ENCODE measurements around the gene SS18L1. TPM values are rescaled to one million over a fixed set of nuclear protein-coding genes. Genes with fewer than 3 reads are reported as not detected.

Gene SS18L1
- total and polyA plus RNA-seq, 10 of the 15 experiments (the other 5 are each of a cell fraction or from before 2014, with no cell fraction given) = 1.8 to 20.0 (median 6.6) TPM

DNA sequence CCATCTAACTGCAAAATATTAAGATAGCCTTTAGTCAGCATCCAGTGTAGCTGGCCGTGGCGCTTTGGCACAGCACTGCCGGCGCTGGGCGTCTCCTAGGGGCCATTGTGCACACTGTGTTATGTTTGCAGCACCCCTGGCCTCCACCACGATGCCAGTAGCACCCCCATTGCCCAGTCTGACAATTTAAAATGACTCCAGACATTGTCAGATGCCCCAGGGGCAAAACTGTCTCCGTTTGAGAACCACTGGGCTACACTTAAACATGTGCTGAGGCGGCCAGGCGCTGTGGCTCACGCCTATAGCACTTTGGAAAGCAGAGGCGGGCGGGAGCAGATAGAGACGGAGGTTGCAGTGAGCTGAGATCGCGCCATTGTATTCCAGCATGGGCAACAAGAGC is 33.3 kb downstream of the SS18L1 start:
- no peaks in the 10 kb centered on the region for H3K4me1 ChIP-seq (ENCODE audit: control insufficient read depth, insufficient read depth, low read length)
- no peak overlapping the region for H3K4me3 ChIP-seq
- no peak overlapping the region for H3K9ac ChIP-seq (ENCODE audit: control insufficient read depth, insufficient read depth, low read length)
- H3K4me2 ChIP-seq (ENCODE audit: control insufficient read depth, insufficient read depth) = no peak overlapping the region
- H3K79me2 ChIP-seq (ENCODE audit: control insufficient read depth, insufficient read depth, low read length) = no peaks in the 10 kb centered on the region
- H3K9me3 ChIP-seq (replicated peaks; ENCODE audit: control insufficient read depth, insufficient read depth, low read length) = no peaks in the 10 kb centered on the region
- TF ChIP-seq STAT1 (conservative IDR thresholded peaks at IDR 0.05) = no peak
- no peak for TF ChIP-seq SIX5 (IDR thresholded peaks at IDR 0.05; ENCODE audit: low read depth, low read length, severe bottlenecking)
- TF ChIP-seq MEF2B (IDR thresholded peaks at IDR 0.05; ENCODE audit: partially characterized antibody, poor library complexity, severe bottlenecking) = no peak
- TF ChIP-seq ATF7 (IDR thresholded peaks at IDR 0.05; ENCODE audit: low read depth) = no peak
- ChIA-PET RAD21 (ENCODE audit: unreplicated experiment) (no interaction called here), POLR2A (interaction anchor here (0.6 kb wide), 1 partner anchor 927 kb away, joined by 3 read pairs; no protein-coding TSS in a partner anchor), SMC1A (ENCODE audit: uncharacterized antibody, unreplicated experiment) (no interaction called here), CTCF (no interaction called here)
- DNase-seq (ENCODE audit: low read depth, low spot score) = no peak
- no peak overlapping the region for H2AFZ ChIP-seq (ENCODE audit: control insufficient read depth, low read depth, low read length)
- H3K36me3 ChIP-seq (ENCODE audit: control insufficient read depth in 2 of 2, insufficient read depth in 2 of 2, low read length in 1 of 2) = peaks cover 0 to 2% of the 10 kb centered on the region in 2 experiments
- no peaks in the 10 kb centered on the region for H3K27me3 ChIP-seq (replicated peaks in 1 of 2; ENCODE audit: control insufficient read depth in 2 of 2, insufficient read depth in 2 of 2, low read length in 1 of 2)
- no TSS peak for BruUV-seq (replicated peaks)
- no peak for ATAC-seq
- H3K27ac ChIP-seq (ENCODE audit: control insufficient read depth, insufficient read depth) = no peak overlapping the region
- in situ Hi-C loops (cut with MboI) = no loop called here
- H4K20me1 ChIP-seq (ENCODE audit: control insufficient read depth, insufficient read depth) = no peaks in the 10 kb centered on the region
- 90% methylated on average over 15 of the region's 15 CpGs for WGBS (ENCODE audit: insufficient coverage, insufficient replicate concordance, low lambda C conversion rate, missing lambda C conversion rate)
- intact Hi-C loops (cut with micrococcal nuclease; ENCODE audit: unreplicated experiment) = no loop called here
- no peak for FAIRE-seq

GRCh38 chr20:62177307-62177706 is 33.7 kb downstream of the SS18L1 start:
- Histone ChIP-seq H3K36me3 (ENCODE audit: control insufficient read depth in 2 of 2, insufficient read depth in 2 of 2, low read length in 1 of 2) (peaks cover 0 to 2% of the 10 kb centered on the region in 2 experiments), H2AFZ (ENCODE audit: control insufficient read depth, low read depth, low read length) (no peak overlapping the region), H3K79me2 (ENCODE audit: control insufficient read depth, insufficient read depth, low read length) (peaks cover 2% of the 10 kb centered on the region; the same call in 1 of the 2 replicates), H3K9ac (ENCODE audit: control insufficient read depth, insufficient read depth, low read length) (no peak overlapping the region), H3K4me1 (ENCODE audit: control insufficient read depth, insufficient read depth, low read length) (no peaks in the 10 kb centered on the region), H3K4me2 (ENCODE audit: control insufficient read depth, insufficient read depth) (no peak overlapping the region), H4K20me1 (ENCODE audit: control insufficient read depth, insufficient read depth) (no peaks in the 10 kb centered on the region), H3K27ac (ENCODE audit: control insufficient read depth, insufficient read depth) (no peak overlapping the region), H3K27me3 (replicated peaks in 1 of 2; ENCODE audit: control insufficient read depth in 2 of 2, insufficient read depth in 2 of 2, low read length in 1 of 2) (no peaks in the 10 kb centered on the region), H3K9me3 (replicated peaks; ENCODE audit: control insufficient read depth, insufficient read depth, low read length) (no peaks in the 10 kb centered on the region), H3K4me3 (no peak overlapping the region)
- FAIRE-seq (no peak), DNase-seq (ENCODE audit: low read depth, low spot score) (no peak), ATAC-seq (no peak)
- ChIA-PET POLR2A (interaction anchor here (0.6 kb wide), 1 partner anchor 927 kb away, joined by 3 read pairs; no protein-coding TSS in a partner anchor), RAD21 (ENCODE audit: unreplicated experiment) (no interaction called here), SMC1A (ENCODE audit: uncharacterized antibody, unreplicated experiment) (no interaction called here), CTCF (no interaction called here)
- BruUV-seq (replicated peaks) = no TSS peak
- WGBS (ENCODE audit: insufficient coverage, insufficient replicate concordance, low lambda C conversion rate, missing lambda C conversion rate) = 96% methylated on average over 9 of the region's 9 CpGs
- intact Hi-C loops (cut with micrococcal nuclease; ENCODE audit: unreplicated experiment) (no loop called here), in situ Hi-C loops (cut with MboI) (no loop called here)
- TF ChIP-seq TAF1 (IDR thresholded peaks at IDR 0.05; ENCODE audit: borderline replicate concordance, low read depth, low read length) (no peak), WRNIP1 (IDR thresholded peaks at IDR 0.05; ENCODE audit: borderline replicate concordance, low read depth, low read length) (no peak), CEBPB (IDR thresholded peaks at IDR 0.05; ENCODE audit: borderline replicate concordance in 1 of 2, low read depth in 2 of 2, low read length in 2 of 2) (no peak), FOS (IDR thresholded peaks at IDR 0.05; ENCODE audit: borderline replicate concordance, extremely low read depth, insufficient read length) (no peak), CBX5 (IDR thresholded peaks at IDR 0.05; ENCODE audit: low read depth) (no peak), POU2F2 (IDR thresholded peaks at IDR 0.05; ENCODE audit: borderline replicate concordance, low read depth, low read length) (no peak), TCF12 (IDR thresholded peaks at IDR 0.05; ENCODE audit: low read depth, low read length) (no peak), ETV6 (conservative IDR thresholded peaks at IDR 0.05 in 1 of 2, IDR thresholded peaks at IDR 0.05 in 1 of 2; ENCODE audit: borderline replicate concordance in 1 of 2, low read depth in 1 of 2) (no peak), SMAD5 (IDR thresholded peaks at IDR 0.05; ENCODE audit: low read depth) (no peak), FOXK2 (IDR thresholded peaks at IDR 0.05) (no peak)
- TF ChIP-seq, protein P1, sequence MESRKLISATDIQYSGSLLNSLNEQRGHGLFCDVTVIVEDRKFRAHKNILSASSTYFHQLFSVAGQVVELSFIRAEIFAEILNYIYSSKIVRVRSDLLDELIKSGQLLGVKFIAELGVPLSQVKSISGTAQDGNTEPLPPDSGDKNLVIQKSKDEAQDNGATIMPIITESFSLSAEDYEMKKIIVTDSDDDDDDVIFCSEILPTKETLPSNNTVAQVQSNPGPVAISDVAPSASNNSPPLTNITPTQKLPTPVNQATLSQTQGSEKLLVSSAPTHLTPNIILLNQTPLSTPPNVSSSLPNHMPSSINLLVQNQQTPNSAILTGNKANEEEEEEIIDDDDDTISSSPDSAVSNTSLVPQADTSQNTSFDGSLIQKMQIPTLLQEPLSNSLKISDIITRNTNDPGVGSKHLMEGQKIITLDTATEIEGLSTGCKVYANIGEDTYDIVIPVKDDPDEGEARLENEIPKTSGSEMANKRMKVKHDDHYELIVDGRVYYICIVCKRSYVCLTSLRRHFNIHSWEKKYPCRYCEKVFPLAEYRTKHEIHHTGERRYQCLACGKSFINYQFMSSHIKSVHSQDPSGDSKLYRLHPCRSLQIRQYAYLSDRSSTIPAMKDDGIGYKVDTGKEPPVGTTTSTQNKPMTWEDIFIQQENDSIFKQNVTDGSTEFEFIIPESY (IDR thresholded peaks at IDR 0.05) = no peak
